GM18867 (cell line): Measurements from ENCODE around the gene ATP5F1D.
A peak's percentile ranks its signal among the peaks of the same experiment; 100 is the strongest.

ENCODE experiments used
- ATAC-seq: cut with Tn5 transposase; IDR thresholded peaks from one replicate; pipeline ENCODE4 v1.9.1; 2021; ENCODE audit warnings: mild to moderate bottlenecking, moderate library complexity; ENCODE audit not compliant: unreplicated experiment

The ATP5F1D gene

GRCh38 chr19:1256646-1257474 is 15.3 kb downstream of the ATP5F1D start:
- ATAC-seq = no peak

GRCh38 chr19:1257475-1258162 is 16.1 kb downstream of the ATP5F1D start:
- no peak for ATAC-seq

- ATAC-seq = no peak
Observed at GRCh38 chr19:1258163-1258492, 16.6 kb downstream of the ATP5F1D start.

- no peak for ATAC-seq
Observed at GRCh38 chr19:1258707-1259205, 17.2 kb downstream of the ATP5F1D start.

- ATAC-seq = peak; percentile 32
Observed at GRCh38 chr19:1259206-1259875, 17.8 kb downstream of the ATP5F1D start.

GRCh38 chr19:1259876-1260748 is 18.6 kb downstream of the ATP5F1D start:
- peak; percentile 6 for ATAC-seq

GRCh38 chr19:1260749-1261537 is 19.4 kb downstream of the ATP5F1D start:
- ATAC-seq = peak; percentile 59

GRCh38 chr19:1261538-1261797 is 19.9 kb downstream of the ATP5F1D start:
- ATAC-seq = no peak

- ATAC-seq = no peak
Observed at GRCh38 chr19:1261798-1262622, 20.5 kb downstream of the ATP5F1D start.

GRCh38 chr19:1262623-1263123 is 21.1 kb downstream of the ATP5F1D start:
- no peak for ATAC-seq

GRCh38 chr19:1263188-1263587 is 21.6 kb downstream of the ATP5F1D start:
- ATAC-seq = no peak

GRCh38 chr19:1264801-1265614 is 23.5 kb downstream of the ATP5F1D start:
- no peak for ATAC-seq

GRCh38 chr19:1265615-1266128 is 24.1 kb downstream of the ATP5F1D start:
- ATAC-seq = no peak

GRCh38 chr19:1266129-1266915 is 24.8 kb downstream of the ATP5F1D start:
- ATAC-seq = peak; percentile 34

- peak; percentile 20 for ATAC-seq
Observed at GRCh38 chr19:1266916-1267476, 25.4 kb downstream of the ATP5F1D start.

GRCh38 chr19:1267477-1268225 is 26.1 kb downstream of the ATP5F1D start:
- ATAC-seq = no peak
